PC-3 (cell line): ENCODE measurements around the gene CARD11. TPM values are rescaled to one million over a fixed set of nuclear protein-coding genes. Genes with fewer than 3 reads are reported as not detected.

ENCODE experiments used
- ATAC-seq: fragments of 200-7000 bp; cut with Tn5 transposase; 2 replicates; pipeline ENCODE4 v1.9.1; 2020; ENCODE audit warnings: mild to moderate bottlenecking, moderate library complexity
- Bru-seq: library from RNA; stranded (reverse); fragments of 400-500 nt; gene quantifications from one replicate; lab custom pipeline; 2021; lab: Mats Ljungman, UMichigan
- BruChase-seq, 2 experiments: library from RNA; stranded (reverse); fragments of 400-500 nt; gene quantifications; one replicate each; lab custom pipeline; 2021; lab: Mats Ljungman, UMichigan
- BruUV-seq: library from RNA; stranded (reverse); fragments of 400-500 nt; replicated peaks from 2 replicates; lab custom pipeline; 2021; lab: Mats Ljungman, UMichigan
- CTCF ChIA-PET: fragments of 300-600 bp; sonication (Branson Sonifier 250); formaldehyde crosslinking; loops from one replicate; lab custom pipeline; 2022; ENCODE audit warnings: antibody characterized with exemption; lab: Charles Lee
- POLR2A ChIA-PET: fragments of 300-600 bp; sonication (Branson Sonifier 250); formaldehyde crosslinking; loops from one replicate; lab custom pipeline; 2022; ENCODE audit warnings: antibody characterized with exemption; ENCODE audit not compliant: unreplicated experiment; lab: Charles Lee
- DNase-seq: peaks from one replicate; pipeline ENCODE4 v3.0.0-alpha.2; 2015
- H2AFZ ChIP-seq: fragments of 300-600 bp; sonication (generic); 2 replicates; pipeline ENCODE4 v1.6.0; 2016; ENCODE audit warnings: antibody characterized with exemption, low read length
- H3F3A ChIP-seq: fragments of 300-600 bp; sonication (generic); one replicate; pipeline ENCODE4 v1.6.0; 2017; ENCODE audit warnings: antibody characterized with exemption, low read length, control low read depth, mild to moderate bottlenecking; ENCODE audit not compliant: unreplicated experiment
- H3K27ac ChIP-seq: fragments of 300-600 bp; sonication (generic); 2 replicates; pipeline ENCODE4 v1.5.1; 2016; ENCODE audit warnings: mild to moderate bottlenecking, low read length
- H3K27me3 ChIP-seq: fragments of 300-600 bp; sonication (generic); 2 replicates; pipeline ENCODE4 v1.6.1; 2016; ENCODE audit warnings: low read length, mixed read lengths
- H3K36me3 ChIP-seq: fragments of 300-600 bp; sonication (generic); 2 replicates; pipeline ENCODE4 v1.6.1; 2016; ENCODE audit warnings: low read depth, mixed run types, low read length, mixed read lengths
- H3K4me1 ChIP-seq: fragments of 300-600 bp; sonication (generic); 2 replicates; pipeline ENCODE4 v1.5.1; 2016; ENCODE audit warnings: low read length; ENCODE audit not compliant: insufficient read depth
- H3K4me2 ChIP-seq: fragments of 300-600 bp; sonication (generic); 2 replicates; pipeline ENCODE4 v1.6.0; 2016; ENCODE audit warnings: low read length
- H3K4me3 ChIP-seq: fragments of 300-600 bp; sonication (generic); 2 replicates; pipeline ENCODE4 v1.5.1; 2016; ENCODE audit warnings: mild to moderate bottlenecking, low read length, mixed read lengths
- H3K79me2 ChIP-seq: fragments of 300-600 bp; sonication (generic); 2 replicates; pipeline ENCODE4 v1.6.1; 2017; ENCODE audit warnings: low read length, mixed read lengths
- H3K9ac ChIP-seq: fragments of 300-600 bp; sonication (generic); 2 replicates; pipeline ENCODE4 v1.6.0; 2016; ENCODE audit warnings: mild to moderate bottlenecking, low read length
- H3K9me2 ChIP-seq: fragments of 300-600 bp; sonication (generic); replicated peaks from 2 replicates; pipeline ENCODE4 v1.6.1; 2016; ENCODE audit warnings: mixed run types, low read length, mixed read lengths
- H3K9me3 ChIP-seq: fragments of 300-600 bp; sonication (generic); 2 replicates; pipeline ENCODE4 v1.6.1; 2016; ENCODE audit warnings: low read length, mixed read lengths
- H4K20me1 ChIP-seq: fragments of 300-600 bp; sonication (generic); 2 replicates; pipeline ENCODE4 v1.6.1; 2016; ENCODE audit warnings: low read length, mixed read lengths
- CTCF ChIP-seq: fragments of 300-600 bp; sonication (generic); conservative IDR thresholded peaks from 2 replicates; pipeline ENCODE4 v1.5.1; 2017; ENCODE audit warnings: antibody characterized with exemption, low read depth, mild to moderate bottlenecking, low read length
- EZH2 ChIP-seq: fragments of 300-600 bp; sonication (generic); IDR thresholded peaks from one replicate; pipeline ENCODE4 v1.6.1; 2017; ENCODE audit warnings: antibody characterized with exemption, mild to moderate bottlenecking, low read length; ENCODE audit not compliant: unreplicated experiment
- EZH2phosphoT487 ChIP-seq: fragments of 300-600 bp; sonication (generic); IDR thresholded peaks from 2 replicates; pipeline ENCODE4 v1.6.1; 2018; ENCODE audit warnings: mild to moderate bottlenecking, antibody characterized with exemption, low read length, borderline replicate concordance
- intact Hi-C: fragments of 100-400 bp; cut with micrococcal nuclease; formaldehyde crosslinking; loops from 2 replicates; pipeline ENCODE4 v1.9.0; 2023
- long read RNA-seq: library from polyadenylated mRNA; unstranded; transcript quantifications from one replicate; pipeline ENCODE4 v2.0.0, GENCODE V29; 2021; ENCODE audit not compliant: unreplicated experiment
- total RNA-seq: library from RNA; depleted of rRNA; stranded (reverse); fragments of >200 nt; gene quantifications from 2 replicates; pipeline ENCODE4 v1.2.3, GENCODE V29; 2014; rRNA removed

Gene CARD11
- total RNA-seq (not detected in 2 replicates), Bru-seq, nascent RNA (percentile 8 among the genes with signal in this experiment), BruChase-seq, experiment 1, labeled RNA remaining after a 6-hour chase (percentile 4 among the genes with signal in this experiment), BruChase-seq, experiment 2, labeled RNA remaining after a 2-hour chase (percentile 2 among the genes with signal in this experiment)
- long read RNA-seq: 0 reads

DNA sequence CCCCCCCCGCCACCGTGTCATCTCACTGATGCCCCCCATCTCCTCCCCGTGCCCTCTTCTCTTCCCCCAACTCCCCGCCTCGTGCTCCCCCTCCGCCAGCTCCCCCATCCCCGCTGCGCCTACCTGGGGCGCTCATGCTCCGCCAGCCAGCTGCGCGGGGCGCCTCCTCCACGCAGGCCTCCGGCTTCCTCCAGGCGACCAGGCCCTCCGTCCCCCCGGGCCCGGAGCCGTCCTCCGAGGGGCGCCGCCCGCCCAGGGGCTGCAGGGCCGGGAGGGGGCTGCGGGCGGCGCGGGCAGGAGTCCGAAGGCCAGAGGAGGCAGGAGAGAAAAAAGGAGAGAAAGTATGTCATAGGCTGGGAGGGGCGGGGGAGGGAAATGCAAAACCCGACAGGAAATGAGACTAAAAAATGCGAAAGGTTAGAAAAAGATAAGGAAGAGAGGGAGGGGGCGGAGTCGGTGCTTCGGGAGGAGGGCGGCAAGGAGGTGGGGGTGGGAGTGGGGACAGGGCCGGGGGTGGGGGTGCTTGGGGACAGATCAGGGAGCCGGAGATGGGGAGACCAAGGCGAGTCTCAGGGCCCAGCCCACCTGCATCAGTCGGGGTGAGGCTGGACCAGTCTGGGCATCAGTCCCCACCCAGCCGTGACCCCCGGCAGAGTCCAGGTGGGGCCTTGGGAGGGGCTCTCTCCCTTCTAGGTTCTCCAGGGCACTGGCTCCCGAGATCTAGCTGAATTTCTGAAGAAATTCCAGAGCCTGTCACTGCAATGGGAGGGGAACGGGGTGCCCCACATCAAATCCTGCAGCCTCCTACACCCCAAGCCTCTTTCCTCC lies at the start of gene CARD11:
Gene CARD11 (minus strand): TSS at position 324 of the 828 bp plus-strand sequence. CDS start 85,361 bp downstream, outside the sequence.
- no peak within 1 kb of the TSS for H3K4me2 ChIP-seq

GRCh38 chr7:3092468-3092867 lies 48.8 kb upstream of the CARD11 start:
- no peaks in the 10 kb centered on the region for H3F3A ChIP-seq
- H3K4me2 ChIP-seq: no peak overlapping the region
- no peak for TF ChIP-seq EZH2phosphoT487
- no peak for TF ChIP-seq EZH2
- no peak for TF ChIP-seq CTCF
- no peaks in the 10 kb centered on the region for H3K9me3 ChIP-seq
- no peaks in the 10 kb centered on the region for H3K36me3 ChIP-seq
- POLR2A ChIA-PET: no interaction called here
- H3K9me2 ChIP-seq: no peaks in the 10 kb centered on the region
- CTCF ChIA-PET: interaction anchor here (0.6 kb wide), 1 partner anchor 43 kb away, joined by 8 read pairs; no protein-coding TSS in a partner anchor
- ATAC-seq (no peak), DNase-seq (no peak)
- no peaks in the 10 kb centered on the region for H4K20me1 ChIP-seq
- no peaks in the 10 kb centered on the region for H3K27me3 ChIP-seq
- H3K4me1 ChIP-seq: no peaks in the 10 kb centered on the region
- H3K27ac ChIP-seq: no peak overlapping the region
- H3K4me3 ChIP-seq: no peak overlapping the region
- no TSS peak for BruUV-seq
- no peak overlapping the region for H3K9ac ChIP-seq
- intact Hi-C loops: no loop called here
- no peaks in the 10 kb centered on the region for H3K79me2 ChIP-seq
- H2AFZ ChIP-seq: no peak overlapping the region

More for the DNA sequence above, at the start of gene CARD11:
- Histone ChIP-seq H3K79me2 (no peaks in the 10 kb centered on the region), H3K4me3 (no peak within 1 kb of the TSS), H3K9me3 (no peaks in the 10 kb centered on the region), H3K36me3 (no peaks in the 10 kb centered on the region), H3F3A (no peaks in the 10 kb centered on the region), H2AFZ (no peak within 1 kb of the TSS), H3K4me1 (0 out of 2 replicates have a peak, but pooled peaks cover 6% of the 10 kb centered on the region), H3K27ac (no peak within 1 kb of the TSS), H4K20me1 (no peaks in the 10 kb centered on the region), H3K27me3 (no peaks in the 10 kb centered on the region), H3K9me2 (no peaks in the 10 kb centered on the region), H3K9ac (no peak within 1 kb of the TSS)
- TF ChIP-seq CTCF: no peak
- TF ChIP-seq EZH2phosphoT487: no peak
- no peak for TF ChIP-seq EZH2
- ATAC-seq (no peak), DNase-seq (no peak)
- intact Hi-C loops: no loop called here
- BruUV-seq: no TSS peak
- POLR2A ChIA-PET: no interaction called here
- CTCF ChIA-PET: no interaction called here
